ENCODE results near the gene PCED1B.

DNA sequence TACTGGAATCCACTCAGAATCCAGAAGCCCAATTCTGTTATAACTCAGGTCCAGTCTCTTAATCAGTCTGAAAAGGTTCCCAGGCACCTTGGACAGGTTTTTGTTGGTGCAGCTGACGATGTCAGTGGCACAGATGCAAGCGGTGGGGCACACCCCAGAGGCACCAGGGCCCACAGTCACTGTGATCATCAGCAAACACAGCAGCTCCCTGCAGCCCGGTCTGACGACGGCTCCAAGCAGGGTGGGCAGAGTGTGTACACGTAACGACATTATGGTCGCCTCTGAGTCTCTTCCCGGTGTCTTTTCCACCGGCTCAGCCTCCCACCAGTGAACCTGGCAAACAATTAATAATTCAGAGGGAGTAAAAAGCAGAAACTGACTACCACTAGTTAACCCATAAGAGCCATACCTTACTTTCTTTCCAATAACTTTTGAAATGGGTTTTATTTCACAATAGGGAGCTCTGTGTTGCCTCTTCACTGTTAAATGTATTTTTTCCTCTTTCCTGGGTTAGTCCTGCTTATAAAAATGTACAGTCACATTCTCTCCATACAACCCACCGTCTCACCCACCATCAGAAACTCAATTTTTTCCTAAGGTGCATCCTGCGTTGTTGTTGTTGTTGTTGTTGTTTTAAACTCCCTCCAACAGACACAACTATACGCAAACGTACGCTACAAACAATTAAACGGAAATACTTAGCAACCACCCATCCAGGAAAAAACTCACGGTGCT, 521 bp upstream of the PCED1B start:
- TF ChIP-seq EZH2 (IDR thresholded peaks at IDR 0.05; ENCODE audit: borderline replicate concordance, insufficient read depth, low read depth, low read length, poor library complexity, severe bottlenecking) = no peak
- TF ChIP-seq, protein P1, sequence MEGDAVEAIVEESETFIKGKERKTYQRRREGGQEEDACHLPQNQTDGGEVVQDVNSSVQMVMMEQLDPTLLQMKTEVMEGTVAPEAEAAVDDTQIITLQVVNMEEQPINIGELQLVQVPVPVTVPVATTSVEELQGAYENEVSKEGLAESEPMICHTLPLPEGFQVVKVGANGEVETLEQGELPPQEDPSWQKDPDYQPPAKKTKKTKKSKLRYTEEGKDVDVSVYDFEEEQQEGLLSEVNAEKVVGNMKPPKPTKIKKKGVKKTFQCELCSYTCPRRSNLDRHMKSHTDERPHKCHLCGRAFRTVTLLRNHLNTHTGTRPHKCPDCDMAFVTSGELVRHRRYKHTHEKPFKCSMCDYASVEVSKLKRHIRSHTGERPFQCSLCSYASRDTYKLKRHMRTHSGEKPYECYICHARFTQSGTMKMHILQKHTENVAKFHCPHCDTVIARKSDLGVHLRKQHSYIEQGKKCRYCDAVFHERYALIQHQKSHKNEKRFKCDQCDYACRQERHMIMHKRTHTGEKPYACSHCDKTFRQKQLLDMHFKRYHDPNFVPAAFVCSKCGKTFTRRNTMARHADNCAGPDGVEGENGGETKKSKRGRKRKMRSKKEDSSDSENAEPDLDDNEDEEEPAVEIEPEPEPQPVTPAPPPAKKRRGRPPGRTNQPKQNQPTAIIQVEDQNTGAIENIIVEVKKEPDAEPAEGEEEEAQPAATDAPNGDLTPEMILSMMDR (IDR thresholded peaks at IDR 0.05) = no peak
